SU-DHL-6 (cell line): Measurements from ENCODE around the gene POLR1D.

Source experiments
- H2AFZ ChIP-seq: fragments of 200-600 bp; sonication (generic); 2 replicates; pipeline ENCODE4 v1.6.1; 2014; ENCODE audit warnings: low read depth, mild to moderate bottlenecking, moderate library complexity, mixed read lengths, antibody characterized with exemption, low read length; ENCODE audit not compliant: severe bottlenecking
- H3F3A ChIP-seq: fragments of 200-600 bp; shearing (Covaris generic); 2 replicates; pipeline ENCODE4 v1.6.0; 2016; ENCODE audit warnings: antibody characterized with exemption, mild to moderate bottlenecking; ENCODE audit not compliant: insufficient read depth
- H3K27ac ChIP-seq: fragments of 200-600 bp; sonication (generic); 2 replicates; pipeline ENCODE4 v1.5.1; 2016; ENCODE audit warnings: low read depth, mild to moderate bottlenecking, low read length, moderate library complexity, mixed read lengths
- H3K27me3 ChIP-seq: fragments of 200-600 bp; sonication (generic), shearing (Covaris generic); 2 replicates; pipeline ENCODE4 v1.6.0; 2014; ENCODE audit warnings: mild to moderate bottlenecking, low read length
- H3K36me3 ChIP-seq: fragments of 200-600 bp; sonication (generic); 2 replicates; pipeline ENCODE4 v1.6.1; 2014; ENCODE audit warnings: mild to moderate bottlenecking, low read length, mixed read lengths
- H3K4me2 ChIP-seq: fragments of 300-600, 200-600 bp; shearing (Covaris generic), sonication (generic); 2 replicates; pipeline ENCODE4 v1.6.0; 2014; ENCODE audit warnings: low read length, low read depth, mild to moderate bottlenecking; ENCODE audit not compliant: poor library complexity, severe bottlenecking
- H3K4me3 ChIP-seq: fragments of 200-600 bp; sonication (generic); 2 replicates; pipeline ENCODE4 v1.5.1; 2014; ENCODE audit warnings: antibody characterized with exemption, low read length, mild to moderate bottlenecking, mixed read lengths; ENCODE audit not compliant: insufficient read depth, poor library complexity, severe bottlenecking
- H3K79me2 ChIP-seq: fragments of 200-600 bp; sonication (generic); 2 replicates; pipeline ENCODE4 v1.6.1; 2014; ENCODE audit warnings: mild to moderate bottlenecking, low read length, moderate library complexity; ENCODE audit not compliant: insufficient read depth
- H3K9ac ChIP-seq: fragments of 200-600 bp; sonication (generic); 2 replicates; pipeline ENCODE4 v1.7.0; 2014; ENCODE audit warnings: mild to moderate bottlenecking, low read length
- H3K9me2 ChIP-seq: fragments of 200-600 bp; sonication (generic); replicated peaks from 2 replicates; pipeline ENCODE4 v1.6.1; 2014; ENCODE audit warnings: low read length; ENCODE audit not compliant: insufficient read depth
- H3K9me3 ChIP-seq: fragments of 200-600 bp; sonication (generic); 2 replicates; pipeline ENCODE4 v1.6.1; 2014; ENCODE audit warnings: low read length, mixed read lengths; ENCODE audit not compliant: insufficient read depth
- H4K20me1 ChIP-seq: fragments of 200-600 bp; sonication (generic); 2 replicates; pipeline ENCODE4 v1.6.1; 2014; ENCODE audit warnings: low read depth, mild to moderate bottlenecking, antibody characterized with exemption, low read length, moderate library complexity, mixed read lengths
- CTCF ChIP-seq: fragments of 200-600 bp; sonication (generic); IDR thresholded peaks from one replicate; pipeline ENCODE4 v1.5.1; 2017; ENCODE audit warnings: antibody characterized with exemption, mild to moderate bottlenecking, low read length, moderate library complexity; ENCODE audit not compliant: insufficient read depth, poor library complexity, severe bottlenecking
- EZH2phosphoT487 ChIP-seq: fragments of 200-600 bp; sonication (generic), shearing (Covaris generic); conservative IDR thresholded peaks from 2 replicates; pipeline ENCODE4 v1.6.1; 2018; ENCODE audit warnings: mild to moderate bottlenecking, antibody characterized with exemption, low read length, moderate library complexity, mixed read lengths

The POLR1D gene

GRCh38 chr13:27644302-27644701, 22.6 kb downstream of the POLR1D start:
- Histone ChIP-seq H3K9me2 (no peaks in the 10 kb centered on the region), H3K4me3 (no peak overlapping the region), H3K36me3 (peaks cover 24% of the 10 kb centered on the region), H3F3A (no peaks in the 10 kb centered on the region), H4K20me1 (no peaks in the 10 kb centered on the region), H3K9me3 (no peaks in the 10 kb centered on the region; the same call in 1 of the 2 replicates), H3K27ac (no peak overlapping the region), H3K9ac (no peak overlapping the region), H3K79me2 (peaks cover 67% of the 10 kb centered on the region), H3K4me2 (no peak overlapping the region), H3K27me3 (no peaks in the 10 kb centered on the region), H2AFZ (no peak overlapping the region)
- no peak for TF ChIP-seq EZH2phosphoT487
- TF ChIP-seq CTCF, result no peak

- H3K27me3 ChIP-seq, result no peaks in the 10 kb centered on the region
- 0 out of 2 replicates have a peak, but pooled peaks cover 6% of the 10 kb centered on the region for H4K20me1 ChIP-seq
- peaks cover 45% of the 10 kb centered on the region for H3K36me3 ChIP-seq
- TF ChIP-seq EZH2phosphoT487 (no peak), CTCF (no peak)
- peaks cover 6% of the 10 kb centered on the region; the same call in 1 of the 2 replicates for H3K9me3 ChIP-seq
- H3F3A ChIP-seq, result no peaks in the 10 kb centered on the region
- H3K27ac ChIP-seq, result no peak overlapping the region
- H3K9me2 ChIP-seq, result no peaks in the 10 kb centered on the region
- H3K79me2 ChIP-seq, result peaks cover 23% of the 10 kb centered on the region
- H3K4me2 ChIP-seq, result no peak overlapping the region
- H3K4me3 ChIP-seq, result no peak overlapping the region
- H3K9ac ChIP-seq, result no peak overlapping the region
- H2AFZ ChIP-seq, result no peak overlapping the region
Measured at GRCh38 chr13:27650312-27650711, 28.6 kb downstream of the POLR1D start.

- no peak for TF ChIP-seq EZH2phosphoT487
- no peak for TF ChIP-seq CTCF
- H3K4me3 ChIP-seq, result no peak overlapping the region
- H3K27me3 ChIP-seq, result no peaks in the 10 kb centered on the region
- no peaks in the 10 kb centered on the region for H3K9me2 ChIP-seq
- no peaks in the 10 kb centered on the region for H3F3A ChIP-seq
- peaks cover 22% of the 10 kb centered on the region for H3K79me2 ChIP-seq
- H2AFZ ChIP-seq, result no peak overlapping the region
- peaks cover 24% of the 10 kb centered on the region for H3K36me3 ChIP-seq
- 0 out of 2 replicates have a peak, but pooled peaks cover 6% of the 10 kb centered on the region for H4K20me1 ChIP-seq
- H3K9me3 ChIP-seq, result peaks cover 6% of the 10 kb centered on the region; the same call in 1 of the 2 replicates
- H3K9ac ChIP-seq, result no peak overlapping the region
- H3K4me2 ChIP-seq, result no peak overlapping the region
- no peak overlapping the region for H3K27ac ChIP-seq
Measured at GRCh38 chr13:27654059-27654458, 32.4 kb downstream of the POLR1D start.
